ENCODE results near the gene MSGN1.
"Not testable (repeated sequence)": the region's sequence is repeated elsewhere in the genome, so short reads cannot be mapped to it uniquely, and the experiment has no call there.

The MSGN1 gene

DNA sequence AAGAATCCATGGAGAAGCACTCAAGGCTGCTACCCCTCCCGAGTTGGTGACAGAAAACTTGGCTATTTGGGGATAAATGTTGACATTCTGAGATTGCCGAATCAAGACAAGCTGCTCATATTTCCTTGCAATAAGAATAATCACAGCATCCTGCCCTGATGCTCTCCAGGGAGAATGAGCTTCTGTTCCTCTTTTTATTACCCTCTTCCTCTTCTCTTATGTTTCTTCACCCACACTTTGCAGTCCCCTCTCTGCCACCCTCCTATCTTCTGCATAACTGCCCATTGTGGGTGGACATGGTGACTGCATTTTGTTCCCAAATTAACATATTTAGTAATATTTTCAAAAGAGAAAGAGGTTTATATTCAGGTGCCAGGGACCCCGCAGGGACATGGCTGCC is 11.9 kb upstream of the MSGN1 start:
- H3K27ac ChIP-seq, result no peak overlapping the region
- DNase-seq (ENCODE audit: low read depth, low spot score), result no peak

DNA sequence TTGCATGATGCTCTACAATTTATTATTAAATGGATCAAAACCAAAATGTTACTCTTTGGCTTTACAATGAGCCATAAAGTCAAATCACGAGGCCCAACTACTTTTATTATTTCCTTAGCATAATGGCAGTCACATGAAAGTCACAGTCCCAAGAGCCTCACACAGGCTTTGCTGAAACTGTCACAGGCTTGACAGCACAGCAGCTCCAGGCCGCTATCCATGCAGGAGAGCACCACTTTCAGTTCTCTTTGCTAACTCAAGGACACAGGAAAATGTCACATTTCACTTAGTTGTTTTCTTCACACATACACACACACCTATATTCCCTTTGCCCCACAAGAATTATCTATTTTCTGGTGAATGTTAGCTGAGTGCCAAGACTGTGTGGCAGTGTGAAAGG is 11.1 kb upstream of the MSGN1 start:
- no peak for DNase-seq (ENCODE audit: low read depth, low spot score)
- H3K27ac ChIP-seq, result no peak overlapping the region

DNA sequence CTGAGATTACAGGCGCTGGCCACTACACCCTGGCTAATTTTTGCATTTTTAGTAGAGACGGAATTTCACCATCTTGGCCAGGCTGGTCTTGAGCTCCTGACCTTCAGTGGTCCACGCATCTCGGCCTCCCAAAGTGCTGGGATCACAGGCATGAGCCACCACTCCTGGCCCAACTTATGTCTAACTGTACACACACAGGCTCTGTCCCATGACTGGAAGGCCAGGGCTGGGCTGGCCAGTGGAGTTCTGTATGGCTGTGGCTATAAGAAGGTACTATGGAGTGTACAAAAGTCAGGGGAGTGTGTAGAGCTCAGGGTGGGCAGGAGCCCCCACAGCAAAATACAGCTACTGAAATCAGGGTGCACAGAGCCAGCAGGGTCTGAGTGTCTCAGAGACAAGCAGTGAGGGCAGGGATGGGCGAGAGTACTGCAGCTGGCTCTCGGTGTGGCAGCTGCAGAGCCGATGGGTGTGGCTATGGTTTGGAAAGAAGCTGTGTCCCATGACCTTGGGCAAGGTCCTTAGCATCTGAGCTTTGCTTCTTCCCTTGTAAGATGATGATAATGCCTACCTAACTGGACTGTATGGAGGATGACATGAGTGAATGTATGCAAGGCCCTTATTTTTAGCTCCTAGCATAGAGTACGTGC is 10.4 kb upstream of the MSGN1 start:
- DNase-seq (ENCODE audit: low read depth, low spot score), result no peak
- H3K27ac ChIP-seq, result no peak overlapping the region

DNA sequence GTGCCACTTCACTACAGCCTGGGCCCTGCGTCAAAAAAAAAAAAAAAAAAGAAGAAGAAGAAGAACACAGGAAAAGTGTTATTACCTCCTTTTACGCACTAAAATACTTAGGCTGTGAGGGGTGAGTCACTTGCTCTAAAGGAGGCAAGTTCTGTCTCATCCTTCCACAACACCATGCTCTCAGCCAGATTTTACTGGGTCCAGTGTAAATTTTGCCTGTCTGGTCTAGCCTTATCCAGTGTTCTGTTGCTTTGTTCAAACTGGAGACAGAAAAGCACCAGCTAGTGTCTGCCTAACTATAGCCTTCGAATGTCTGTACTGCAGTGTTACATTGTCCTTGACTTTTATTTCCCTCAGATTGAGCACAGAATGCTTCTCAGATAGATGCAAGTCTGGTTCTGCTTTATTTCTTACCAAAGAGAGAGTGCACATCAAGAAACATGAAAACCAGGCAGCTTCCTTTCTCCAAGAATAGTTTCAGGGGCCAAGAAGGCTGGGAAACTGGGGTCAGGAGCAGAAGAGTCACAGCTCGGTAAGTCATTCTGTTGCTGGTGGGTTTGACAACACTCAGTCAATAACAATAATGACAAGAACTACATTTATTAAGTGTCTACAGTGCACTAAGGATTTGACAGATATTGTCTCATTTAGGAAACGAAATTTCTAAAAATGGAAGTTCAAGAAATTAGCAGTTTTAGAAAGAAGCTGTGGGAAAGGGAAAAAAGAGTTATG is 3.1 kb upstream of the MSGN1 start:
- H3K27ac ChIP-seq, result peak overlapping the region; percentile 94
- peak; percentile 71 for DNase-seq (ENCODE audit: low read depth, low spot score)

DNA sequence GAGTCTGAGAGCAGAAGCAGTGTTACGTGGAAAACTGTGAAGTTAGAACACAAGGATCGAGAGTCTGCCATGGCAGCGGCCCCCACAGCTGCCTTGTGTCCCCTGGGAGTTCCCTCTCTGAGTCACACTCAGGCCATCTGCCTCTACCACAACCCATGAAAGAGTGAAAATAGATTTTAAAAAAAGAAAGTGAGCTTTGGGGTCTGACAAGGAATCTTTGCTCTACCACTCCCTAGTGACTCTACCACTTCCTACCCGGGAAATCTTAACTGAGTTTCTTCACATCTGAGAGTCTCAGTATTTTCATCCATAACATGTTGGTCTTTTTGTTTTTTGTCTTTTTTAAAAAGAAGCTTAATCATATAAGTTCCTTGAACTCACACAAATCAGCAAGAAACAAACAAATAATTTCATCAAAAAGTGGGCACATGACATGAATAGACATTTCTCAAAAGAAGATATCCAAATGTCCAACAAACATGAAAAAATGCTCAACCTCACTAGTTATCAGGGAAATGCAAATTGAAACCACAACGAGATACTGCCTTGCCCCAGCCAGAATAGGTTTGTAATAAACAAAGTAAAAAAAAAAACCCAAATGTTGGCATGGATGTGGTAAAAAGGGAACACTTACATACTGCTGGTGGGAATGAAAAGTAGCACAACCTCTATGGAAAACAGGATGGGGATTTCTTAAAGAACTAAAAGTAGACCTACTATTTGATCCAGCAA is 2.4 kb upstream of the MSGN1 start:
- peak overlapping the region; percentile 94 for H3K27ac ChIP-seq
- no peak for DNase-seq (ENCODE audit: low read depth, low spot score)

DNA sequence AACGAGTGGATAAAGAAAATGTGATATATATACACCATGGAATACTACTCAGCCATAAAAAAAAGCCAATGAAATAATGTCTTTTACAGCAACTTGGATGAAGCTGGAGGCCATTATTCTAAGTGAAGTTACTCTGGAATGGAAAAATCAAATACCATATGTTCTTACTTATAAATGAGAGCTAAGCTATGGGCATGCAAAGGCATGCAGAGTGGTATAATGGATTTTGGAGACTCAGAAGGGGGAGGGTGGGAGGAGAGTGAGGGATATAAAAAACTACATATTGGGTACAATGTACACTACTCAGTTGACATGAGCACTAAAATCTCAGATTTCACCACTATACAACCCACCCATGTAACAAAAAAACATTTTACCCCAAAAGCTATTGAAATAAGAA is 1.7 kb upstream of the MSGN1 start:
- DNase-seq (ENCODE audit: low read depth, low spot score), result peak; percentile 20
- peak overlapping the region; percentile 94 for H3K27ac ChIP-seq

DNA sequence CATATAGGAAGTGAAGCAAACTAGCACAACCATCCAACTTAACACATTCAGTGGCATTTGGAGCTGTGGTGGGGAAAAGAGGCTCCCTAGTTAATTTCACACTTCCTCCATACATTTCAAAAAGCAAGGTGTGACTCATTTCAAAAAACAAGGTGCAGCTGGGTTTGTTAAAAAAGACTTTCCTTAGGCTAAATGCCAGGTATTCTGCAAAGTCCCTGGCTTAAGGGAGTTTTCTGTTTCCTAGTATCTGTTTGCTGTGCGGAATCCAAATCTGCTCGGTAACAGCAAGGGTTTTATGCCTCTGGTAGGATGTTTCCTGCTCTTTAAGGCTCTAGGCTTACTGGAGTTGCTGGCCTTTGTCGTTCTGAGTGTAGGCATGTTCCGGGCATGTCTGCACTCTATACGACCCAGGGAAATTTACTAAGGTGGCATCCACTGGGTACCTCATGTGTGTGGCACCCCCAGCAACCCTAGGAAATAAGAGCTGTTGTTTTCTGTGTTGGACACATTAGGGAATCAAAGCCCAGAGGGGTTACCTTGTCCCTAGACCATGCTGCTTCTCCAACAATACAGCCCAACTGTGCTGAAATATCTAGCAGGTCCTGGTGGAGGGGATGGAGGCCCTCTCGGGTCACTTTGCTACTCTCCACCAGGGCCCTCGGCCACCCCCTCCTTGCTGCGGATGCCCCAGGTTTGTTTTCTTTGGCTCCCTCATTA is 634 bp upstream of the MSGN1 start:
- peak overlapping the region; percentile 94 for H3K27ac ChIP-seq
- DNase-seq (ENCODE audit: low read depth, low spot score), result peak; percentile 79

DNA sequence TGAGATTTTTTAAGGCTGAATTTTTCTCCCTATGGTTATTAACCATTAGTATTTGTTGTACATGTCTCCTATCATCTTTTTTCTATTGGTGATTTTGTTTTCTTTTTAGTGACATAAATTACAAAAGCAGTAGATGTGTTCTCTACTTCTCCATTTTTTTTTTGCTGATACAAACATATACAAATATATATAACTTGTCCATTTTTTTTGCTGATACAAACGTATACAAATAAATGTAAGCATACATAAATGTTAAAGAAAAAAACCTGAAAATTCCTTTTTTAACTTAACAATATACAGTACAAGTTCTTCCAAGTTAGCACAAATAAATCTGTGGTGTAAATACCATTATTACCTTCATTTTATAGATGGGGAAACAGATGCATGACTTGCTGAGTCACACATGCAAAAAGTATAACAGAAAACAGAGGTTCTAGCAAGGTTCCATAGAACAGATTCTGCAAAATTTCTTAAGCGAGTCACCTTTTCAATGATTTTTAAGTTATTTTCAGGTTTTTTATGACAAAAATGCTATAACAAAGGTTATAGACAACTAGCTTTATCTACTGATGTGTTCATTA is 2.1 kb downstream of the MSGN1 start:
- no peak overlapping the region for H3K27ac ChIP-seq
- DNase-seq (ENCODE audit: low read depth, low spot score), result no peak

DNA sequence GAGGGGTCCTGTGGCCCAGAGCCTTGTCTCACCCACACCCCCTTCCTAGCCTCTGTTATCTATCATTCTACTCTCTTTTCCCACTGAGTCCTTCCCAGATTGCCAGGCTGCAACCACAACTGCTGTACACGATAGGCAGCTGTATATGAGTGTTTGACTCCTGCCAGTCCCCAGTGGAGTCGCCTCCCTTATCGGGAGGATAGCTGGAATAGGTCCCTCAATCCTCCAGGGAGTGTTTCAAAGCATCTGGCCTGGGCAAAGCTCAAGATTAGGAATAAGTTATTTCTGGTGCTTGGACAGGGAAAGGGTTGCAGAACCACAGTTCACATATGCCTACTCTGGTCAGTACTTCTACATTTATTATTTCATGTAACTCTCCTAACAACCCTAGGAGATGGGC is 4.8 kb downstream of the MSGN1 start:
- DNase-seq (ENCODE audit: low read depth, low spot score), result no peak
- no peak overlapping the region for H3K27ac ChIP-seq

DNA sequence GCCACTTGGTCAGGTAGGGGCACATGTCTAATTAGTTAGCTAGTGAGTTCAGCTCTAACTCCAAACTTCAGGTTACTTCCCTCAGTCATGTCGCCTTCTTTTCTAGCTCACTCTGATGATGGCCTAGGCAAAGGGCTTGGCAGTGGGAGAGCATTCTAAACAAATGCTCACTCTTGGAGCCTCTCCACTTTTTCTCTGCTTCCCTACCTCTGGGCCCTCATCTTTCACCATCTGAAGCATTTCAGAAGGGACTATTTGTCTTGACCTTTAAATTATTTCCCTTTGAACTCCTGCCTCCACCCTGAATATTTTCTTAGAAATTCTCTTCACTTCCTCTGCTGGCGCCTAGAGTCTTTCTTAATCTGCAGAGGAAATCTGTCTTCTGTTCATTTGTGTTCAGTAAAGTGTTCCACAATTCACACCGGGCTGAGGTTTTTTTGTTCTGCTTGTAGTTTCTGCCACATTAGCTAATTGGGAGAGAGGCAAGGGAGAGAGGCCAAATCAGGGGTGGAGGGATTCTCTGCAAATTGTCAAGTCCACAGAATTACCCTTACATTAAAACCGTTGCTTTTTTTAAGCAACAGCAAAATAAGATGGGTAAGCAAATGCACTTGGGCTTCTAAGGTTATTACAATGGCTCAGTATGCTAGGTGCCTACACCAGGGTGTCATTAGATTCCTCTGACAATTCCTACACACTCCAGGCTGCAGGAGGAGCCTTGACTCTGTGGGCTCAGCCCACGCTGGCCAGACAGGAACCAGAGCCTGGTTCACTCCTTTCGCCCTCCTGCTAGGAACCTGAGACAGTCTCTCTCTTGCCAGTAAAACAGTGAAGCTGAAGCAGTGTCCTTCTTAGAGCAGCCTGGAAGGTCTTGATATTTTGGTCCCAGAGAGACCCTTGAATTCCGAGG is 5.5 kb downstream of the MSGN1 start:
- H3K27ac ChIP-seq, result no peak overlapping the region
- DNase-seq (ENCODE audit: low read depth, low spot score), result no peak

DNA sequence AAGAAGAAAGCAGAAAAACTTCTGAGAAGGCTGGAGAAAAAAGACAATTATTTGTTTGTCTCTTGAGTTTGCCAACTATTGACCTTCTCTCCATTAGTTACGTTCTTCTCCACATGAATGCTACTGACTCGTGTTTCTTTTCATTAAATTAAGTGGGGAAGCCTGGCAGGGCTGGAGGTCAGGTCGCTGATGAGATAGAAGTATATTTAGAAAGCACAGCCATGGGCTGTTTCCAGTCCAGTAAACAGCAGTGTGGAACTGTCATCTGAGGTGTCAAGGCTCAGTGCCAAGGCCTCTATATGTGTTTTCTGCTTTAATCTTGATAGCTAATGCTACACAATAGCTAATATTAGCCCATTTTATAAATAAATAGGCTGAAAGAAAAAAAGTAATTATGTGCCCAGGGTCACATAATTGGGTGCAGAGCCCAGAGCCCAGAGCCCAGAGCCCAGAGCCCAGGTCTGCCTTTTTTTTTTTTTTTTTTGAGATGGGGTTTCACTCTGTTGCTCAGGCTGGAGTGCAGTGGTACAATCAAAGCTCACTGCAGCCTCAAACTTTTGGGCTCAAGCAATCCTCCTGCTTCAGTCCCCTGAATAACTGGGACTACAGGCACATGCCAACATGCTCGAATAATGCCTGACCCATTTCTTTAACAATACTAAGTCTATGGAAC is 6.3 kb downstream of the MSGN1 start:
- DNase-seq (ENCODE audit: low read depth, low spot score), result no peak
- no peak overlapping the region for H3K27ac ChIP-seq

DNA sequence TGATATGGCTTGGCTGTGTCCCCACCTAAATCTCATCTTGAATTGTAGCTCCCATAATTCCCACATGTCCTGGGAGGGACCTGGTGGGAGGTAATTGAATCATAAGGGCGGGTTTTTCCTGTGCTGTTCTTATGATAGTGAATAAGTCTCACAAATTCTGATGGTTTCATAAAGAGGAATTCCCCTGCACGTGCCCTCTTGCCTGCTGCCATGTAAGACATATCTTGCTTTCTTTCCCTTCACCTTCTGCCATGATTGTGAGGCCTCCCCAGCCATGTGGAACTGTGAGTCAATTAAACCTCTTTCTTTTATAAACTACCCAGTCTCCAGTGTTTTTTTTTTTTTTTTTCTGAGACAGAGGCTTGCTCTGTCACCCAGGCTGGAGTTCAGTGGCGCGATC is 7.4 kb downstream of the MSGN1 start:
- not testable (repeated sequence) for DNase-seq (ENCODE audit: low read depth, low spot score); H3K27ac ChIP-seq

DNA sequence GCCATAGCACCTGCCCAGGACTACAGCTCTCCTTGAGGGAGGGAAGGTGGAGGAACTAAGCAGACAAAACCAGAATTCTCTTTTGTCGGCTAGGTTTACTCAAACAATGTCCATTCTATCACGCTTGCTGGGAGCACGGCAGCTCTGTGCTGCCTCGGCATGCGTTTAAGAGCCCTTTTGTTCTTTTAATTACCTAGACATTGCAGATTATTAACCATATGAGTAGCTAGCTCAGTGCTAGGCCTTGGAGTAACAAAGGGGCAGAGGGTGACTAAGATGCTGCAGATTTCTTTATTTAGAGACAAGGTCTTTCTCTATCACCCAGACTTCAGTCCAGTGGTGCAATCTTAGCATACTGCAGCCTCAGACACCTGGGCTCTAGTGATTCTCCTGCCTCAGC is 11.1 kb downstream of the MSGN1 start:
- no peak for DNase-seq (ENCODE audit: low read depth, low spot score)
- no peak overlapping the region for H3K27ac ChIP-seq

DNA sequence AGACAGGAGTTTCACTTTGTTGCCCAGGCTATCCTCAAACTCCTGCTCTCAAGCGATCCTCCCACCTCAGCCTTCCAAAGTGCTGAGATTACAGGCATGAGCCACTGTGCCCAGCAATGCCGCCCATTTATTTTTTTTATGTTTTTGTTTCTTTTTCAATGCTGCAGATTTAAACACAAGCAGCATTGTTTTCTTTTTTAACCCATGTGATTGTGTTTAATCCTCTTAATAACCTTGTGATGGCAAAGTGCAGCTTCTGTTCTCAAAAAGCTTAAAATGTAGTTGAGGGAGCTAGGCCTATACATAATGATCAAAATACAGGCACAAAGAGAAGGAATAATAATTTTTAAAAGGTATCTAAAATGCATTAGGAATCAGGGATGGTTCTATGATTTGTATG is 11.5 kb downstream of the MSGN1 start:
- H3K27ac ChIP-seq, result no peak overlapping the region
- DNase-seq (ENCODE audit: low read depth, low spot score), result no peak

DNA sequence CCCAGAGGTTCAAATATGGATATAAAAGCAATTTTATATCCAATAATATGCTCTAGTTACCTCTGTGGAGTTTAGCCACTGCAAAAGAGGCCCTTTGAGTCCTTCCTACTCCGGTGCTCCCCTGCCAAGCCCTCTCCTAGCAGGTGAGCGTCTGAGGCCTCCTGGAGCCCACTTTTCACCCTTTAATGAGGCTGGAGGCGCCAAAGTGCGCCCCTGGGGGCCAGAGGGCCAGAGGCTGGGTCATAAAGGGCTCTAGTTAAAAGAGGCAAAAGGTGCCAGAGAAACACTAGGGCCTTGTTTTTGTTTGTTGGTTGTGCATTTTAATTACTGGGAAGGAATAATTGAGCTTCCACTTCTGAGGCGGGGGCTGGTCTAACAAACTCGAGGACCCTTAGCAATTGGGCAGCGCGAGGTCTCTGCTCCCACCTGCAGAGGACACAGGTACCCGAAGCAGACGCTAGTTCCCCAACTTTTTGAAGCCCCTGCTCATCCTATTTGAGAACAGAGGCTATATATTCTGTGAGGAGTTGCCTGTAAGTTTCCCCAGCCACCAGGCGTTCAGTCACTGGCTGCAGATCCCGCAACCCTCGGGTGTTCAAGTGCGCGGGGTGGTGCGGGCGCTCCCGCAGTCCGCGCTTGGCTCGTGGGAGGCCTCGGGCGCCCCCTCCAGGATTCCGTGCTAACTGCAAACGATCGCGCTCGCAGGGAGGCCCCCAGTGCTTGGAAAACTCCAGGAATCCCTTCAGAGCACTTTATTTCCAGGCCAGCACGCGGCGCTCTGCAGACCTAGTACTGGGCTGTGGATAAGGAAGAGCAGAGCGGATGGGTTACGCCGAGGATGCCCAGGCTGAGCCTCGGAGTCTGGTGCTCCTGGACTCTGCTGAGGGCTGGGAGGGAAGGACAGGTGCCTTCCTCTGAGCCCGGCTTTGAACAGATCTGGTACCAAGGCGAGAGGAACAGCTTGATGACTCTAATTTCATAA is 14.1 kb downstream of the MSGN1 start:
- DNase-seq (ENCODE audit: low read depth, low spot score), result peak; percentile 18
- H3K27ac ChIP-seq, result no peak overlapping the region

DNA sequence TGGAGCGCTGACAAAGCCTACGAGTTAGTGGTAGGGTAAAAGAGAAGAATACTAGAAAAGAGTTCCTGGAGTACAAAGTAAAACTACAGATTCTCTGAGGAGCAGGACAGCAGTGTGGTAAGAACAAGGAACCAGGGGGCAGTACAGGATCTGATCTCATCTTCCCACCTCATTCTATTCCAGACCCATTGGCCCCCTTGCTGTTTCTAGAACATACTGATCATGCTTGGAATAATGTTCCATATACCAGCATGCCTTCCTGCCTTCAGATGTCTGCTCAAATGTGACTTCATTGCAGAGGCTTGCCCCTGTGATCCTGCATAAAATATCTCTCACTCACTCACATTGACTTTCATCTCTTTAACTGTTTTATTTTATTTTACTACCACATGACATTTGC is 19.3 kb downstream of the MSGN1 start:
- no peak overlapping the region for H3K27ac ChIP-seq
- no peak for DNase-seq (ENCODE audit: low read depth, low spot score)

DNA sequence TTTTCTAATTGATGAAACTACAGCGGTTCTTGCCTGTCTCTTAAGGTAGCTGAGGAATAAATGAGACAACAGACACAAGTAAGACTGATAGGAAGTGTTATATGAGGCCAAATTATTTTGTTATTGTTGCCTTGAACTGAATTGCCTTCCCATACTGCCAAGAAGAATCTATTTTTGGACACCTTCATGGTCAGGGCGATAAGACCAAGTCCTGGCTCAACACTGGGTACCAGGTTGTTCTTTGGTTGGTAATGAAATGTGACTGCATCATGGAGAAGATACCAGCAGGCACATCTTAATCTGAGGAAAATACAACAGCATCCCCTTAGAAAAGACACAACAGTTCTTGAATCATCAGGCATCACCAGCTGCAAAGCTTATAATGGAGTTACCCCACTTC is 23.7 kb downstream of the MSGN1 start:
- DNase-seq (ENCODE audit: low read depth, low spot score), result no peak
- no peak overlapping the region for H3K27ac ChIP-seq

DNA sequence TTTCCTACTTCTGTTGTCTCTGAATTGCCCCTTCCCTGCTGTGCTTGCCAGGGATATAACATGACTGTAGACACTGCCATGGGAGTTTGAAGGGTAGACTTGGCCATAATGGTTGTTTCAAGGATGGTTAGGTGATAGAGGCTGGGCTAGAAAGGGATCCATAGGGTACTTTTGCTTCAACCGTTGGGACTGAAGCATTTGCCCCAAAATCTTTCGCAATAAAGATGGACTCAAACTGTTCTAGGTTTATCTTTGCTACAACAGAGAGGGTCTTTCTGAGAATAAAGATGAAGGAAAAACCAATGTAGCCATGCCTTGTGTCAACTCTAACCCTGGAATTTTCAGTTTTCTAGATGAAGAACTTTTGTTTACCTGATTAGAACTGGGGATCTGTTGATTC is 27.2 kb downstream of the MSGN1 start:
- no peak for DNase-seq (ENCODE audit: low read depth, low spot score)
- no peak overlapping the region for H3K27ac ChIP-seq
